DND-41 (cell line): ENCODE data around the gene TIMD4.

ENCODE experiments used
- CTCF ChIP-seq: IDR thresholded peaks from 2 replicates; pipeline ENCODE4 v1.5.1; 2012; ENCODE audit warnings: borderline replicate concordance, low read length, moderate library complexity, mild to moderate bottlenecking; ENCODE audit not compliant: poor library complexity, severe bottlenecking; ENCODE audit errors: extremely low read depth
- EZH2 ChIP-seq: IDR thresholded peaks from 3 replicates; pipeline ENCODE4 v1.6.1; 2012; ENCODE audit warnings: borderline replicate concordance, low read depth, mild to moderate bottlenecking, moderate library complexity, low read length, inconsistent platforms; ENCODE audit not compliant: severe bottlenecking

- TF ChIP-seq CTCF, result no peak
- TF ChIP-seq EZH2, result no peak
Observed at GRCh38 chr5:156947925-156948324, 15.1 kb downstream of the TIMD4 start.
